Fibroblast of mammary gland (primary cell): Measurements from ENCODE around the gene RNF214.
"Not testable (repeated sequence)": the region's sequence is repeated elsewhere in the genome, so short reads cannot be mapped to it uniquely, and the experiment has no call there.

Source experiments
- DNase-seq: peaks from one replicate; pipeline ENCODE4 v3.0.0-alpha.2; 2010; ENCODE audit warnings: low read depth
- H3K4me3 ChIP-seq: 2 replicates; pipeline ENCODE4 v1.5.1; 2011; ENCODE audit warnings: low read depth, mild to moderate bottlenecking, low read length, moderate library complexity; ENCODE audit not compliant: control insufficient read depth
- TF ChIP-seq, protein P1 (sequence below): conservative IDR thresholded peaks from 2 replicates; pipeline ENCODE4 v1.5.1; 2011; ENCODE audit warnings: low read depth, low read length, inconsistent platforms; ENCODE audit not compliant: control insufficient read depth, insufficient read depth

RNF214 gene

DNA sequence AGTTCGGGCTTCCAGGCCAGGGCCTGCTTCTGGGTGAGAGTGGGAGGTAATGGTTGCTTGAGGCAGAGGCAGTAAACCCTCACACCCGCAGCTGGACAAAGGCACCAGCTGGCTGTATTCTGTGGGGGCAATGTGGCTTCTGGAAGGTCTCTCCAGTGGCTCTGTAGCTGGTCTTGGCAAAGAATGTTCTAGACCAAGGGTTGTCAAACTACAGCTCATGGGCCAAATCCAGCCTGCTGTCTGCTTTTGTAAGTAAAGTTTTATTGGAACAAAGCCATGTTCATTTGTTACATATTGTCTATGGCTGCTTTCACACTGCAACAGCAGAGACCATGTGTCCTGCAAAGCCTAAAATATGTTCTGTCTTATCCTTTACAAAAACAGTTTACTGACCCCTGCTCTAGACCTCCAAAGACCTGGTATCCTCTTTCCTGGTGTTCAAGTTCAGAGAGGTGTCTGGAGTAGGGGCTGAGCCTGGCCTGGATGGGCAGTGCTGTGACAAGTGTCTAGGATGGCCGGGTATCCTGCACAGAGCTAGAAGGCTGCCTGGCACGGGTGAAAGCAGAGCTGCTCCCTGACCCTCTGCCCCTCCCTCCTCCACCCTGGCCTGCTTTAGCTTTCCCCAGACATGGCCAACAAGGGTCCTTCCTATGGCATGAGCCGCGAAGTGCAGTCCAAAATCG, 29.9 kb upstream of the RNF214 start:
- no peak for DNase-seq
- no peak overlapping the region for H3K4me3 ChIP-seq
- TF ChIP-seq, protein P1, sequence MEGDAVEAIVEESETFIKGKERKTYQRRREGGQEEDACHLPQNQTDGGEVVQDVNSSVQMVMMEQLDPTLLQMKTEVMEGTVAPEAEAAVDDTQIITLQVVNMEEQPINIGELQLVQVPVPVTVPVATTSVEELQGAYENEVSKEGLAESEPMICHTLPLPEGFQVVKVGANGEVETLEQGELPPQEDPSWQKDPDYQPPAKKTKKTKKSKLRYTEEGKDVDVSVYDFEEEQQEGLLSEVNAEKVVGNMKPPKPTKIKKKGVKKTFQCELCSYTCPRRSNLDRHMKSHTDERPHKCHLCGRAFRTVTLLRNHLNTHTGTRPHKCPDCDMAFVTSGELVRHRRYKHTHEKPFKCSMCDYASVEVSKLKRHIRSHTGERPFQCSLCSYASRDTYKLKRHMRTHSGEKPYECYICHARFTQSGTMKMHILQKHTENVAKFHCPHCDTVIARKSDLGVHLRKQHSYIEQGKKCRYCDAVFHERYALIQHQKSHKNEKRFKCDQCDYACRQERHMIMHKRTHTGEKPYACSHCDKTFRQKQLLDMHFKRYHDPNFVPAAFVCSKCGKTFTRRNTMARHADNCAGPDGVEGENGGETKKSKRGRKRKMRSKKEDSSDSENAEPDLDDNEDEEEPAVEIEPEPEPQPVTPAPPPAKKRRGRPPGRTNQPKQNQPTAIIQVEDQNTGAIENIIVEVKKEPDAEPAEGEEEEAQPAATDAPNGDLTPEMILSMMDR: no peak

- DNase-seq: no peak
- no peak overlapping the region for H3K4me3 ChIP-seq
- TF ChIP-seq, protein P1: no peak
Measured at GRCh38 chr11:117203069-117203407, 29.4 kb upstream of the RNF214 start.

DNA sequence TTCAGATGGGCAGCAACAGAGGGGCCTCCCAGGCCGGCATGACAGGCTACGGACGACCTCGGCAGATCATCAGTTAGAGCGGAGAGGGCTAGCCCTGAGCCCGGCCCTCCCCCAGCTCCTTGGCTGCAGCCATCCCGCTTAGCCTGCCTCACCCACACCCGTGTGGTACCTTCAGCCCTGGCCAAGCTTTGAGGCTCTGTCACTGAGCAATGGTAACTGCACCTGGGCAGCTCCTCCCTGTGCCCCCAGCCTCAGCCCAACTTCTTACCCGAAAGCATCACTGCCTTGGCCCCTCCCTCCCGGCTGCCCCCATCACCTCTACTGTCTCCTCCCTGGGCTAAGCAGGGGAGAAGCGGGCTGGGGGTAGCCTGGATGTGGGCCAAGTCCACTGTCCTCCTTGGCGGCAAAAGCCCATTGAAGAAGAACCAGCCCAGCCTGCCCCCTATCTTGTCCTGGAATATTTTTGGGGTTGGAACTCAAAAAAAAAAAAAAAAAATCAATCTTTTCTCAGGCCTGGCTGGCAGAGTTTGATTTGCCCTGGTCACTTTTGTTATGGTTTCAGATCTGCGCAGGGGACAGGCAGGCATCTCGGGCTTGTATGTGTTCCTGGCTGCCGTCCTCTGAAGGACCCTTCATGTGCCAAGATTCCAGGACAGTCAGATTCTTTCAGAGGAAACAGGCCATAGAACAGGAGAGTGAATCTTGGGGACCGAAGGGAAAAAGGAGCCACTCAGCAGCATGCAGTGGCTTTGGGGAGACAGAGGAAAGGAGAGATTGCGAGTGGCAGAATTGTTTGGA, 28.0 kb upstream of the RNF214 start:
- TF ChIP-seq, protein P1: no peak
- DNase-seq: no peak
- no peak overlapping the region for H3K4me3 ChIP-seq

DNA sequence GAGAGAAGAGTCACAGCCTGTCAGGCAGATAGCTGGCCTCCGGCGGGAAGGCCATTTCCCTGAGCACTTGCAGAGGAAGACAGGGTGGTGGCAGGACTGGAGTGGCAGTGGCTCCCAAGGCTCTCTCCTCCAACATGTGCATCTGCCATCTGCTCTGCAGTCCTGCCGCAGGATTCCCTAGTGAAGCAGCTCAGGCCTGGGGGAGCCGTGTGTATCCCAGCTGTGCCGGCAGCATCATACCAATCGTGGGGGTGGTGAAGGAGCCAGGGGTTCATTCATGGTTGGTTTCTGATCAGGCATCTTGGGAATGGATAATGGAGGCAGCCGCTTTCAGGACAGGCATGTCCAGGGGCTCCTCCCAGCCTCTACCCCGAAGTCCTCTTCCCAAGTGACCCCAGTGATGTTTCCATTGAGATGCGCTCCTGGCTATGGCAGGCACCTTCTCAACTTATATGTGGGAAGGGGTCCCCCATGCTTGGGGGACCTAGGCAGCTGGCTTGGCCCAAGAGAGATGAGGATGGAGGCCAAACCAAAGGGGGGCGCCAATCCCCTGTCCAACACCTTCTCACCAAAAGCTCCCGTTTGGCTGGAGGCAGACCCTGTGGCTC, 27.2 kb upstream of the RNF214 start:
- TF ChIP-seq, protein P1: no peak
- H3K4me3 ChIP-seq: no peak overlapping the region
- DNase-seq: no peak

- not testable (repeated sequence) for H3K4me3 ChIP-seq, DNase-seq
Measured at GRCh38 chr11:117206111-117206510, 26.4 kb upstream of the RNF214 start.

- DNase-seq: not testable (repeated sequence)
Measured at GRCh38 chr11:117206859-117207258, 25.6 kb upstream of the RNF214 start.

GRCh38 chr11:117207481-117207880, 25.0 kb upstream of the RNF214 start:
- DNase-seq, H3K4me3 ChIP-seq: not testable (repeated sequence)

More at GRCh38 chr11:117206859-117207258, 25.6 kb upstream of the RNF214 start:
- H3K4me3 ChIP-seq: not testable (repeated sequence)

- DNase-seq, H3K4me3 ChIP-seq: not testable (repeated sequence)
Measured at GRCh38 chr11:117208710-117209109, 23.8 kb upstream of the RNF214 start.

DNA sequence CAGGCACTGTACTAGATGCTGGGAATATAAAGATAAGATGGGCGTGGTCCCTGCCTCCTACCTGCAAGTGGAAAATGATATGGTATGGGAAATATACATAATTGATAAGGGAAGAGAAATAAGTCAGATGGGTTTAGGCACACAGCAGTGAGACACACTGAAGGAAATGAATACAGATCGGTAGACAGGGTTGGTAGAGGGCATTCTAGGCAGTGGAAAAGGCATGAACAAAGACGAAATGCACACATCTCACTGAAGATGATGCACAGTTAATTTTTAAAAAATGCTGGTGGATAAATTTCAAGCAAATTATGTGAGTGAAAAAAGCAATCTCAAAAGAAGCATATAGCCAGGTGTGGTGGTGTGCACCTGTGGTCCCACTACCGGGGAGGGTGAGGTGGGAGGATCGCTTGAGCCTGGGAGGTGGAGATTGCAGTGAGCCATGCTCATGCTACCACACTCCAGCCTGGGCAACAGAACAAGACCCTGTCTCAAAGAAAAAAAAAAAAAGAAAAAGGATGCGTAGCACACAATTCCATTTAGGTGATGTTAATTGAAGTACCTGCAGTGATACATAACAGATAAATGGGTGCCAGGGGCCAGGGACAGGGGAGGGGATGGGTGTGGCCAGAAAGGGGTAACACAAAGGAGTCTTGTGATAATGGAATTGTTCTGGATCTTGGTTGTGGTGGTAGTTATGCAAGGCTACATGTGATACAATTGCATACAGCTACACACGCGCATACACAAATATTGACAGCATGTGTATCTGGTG, 22.9 kb upstream of the RNF214 start:
- DNase-seq: not testable (repeated sequence)

More for the DNA sequence above, 22.9 kb upstream of the RNF214 start:
- H3K4me3 ChIP-seq: not testable (repeated sequence)
